ENCODE results near the gene CCNA2.

Gene CCNA2

GRCh38 chr4:121769341-121769740 lies 54.3 kb downstream of the CCNA2 start:
- Histone ChIP-seq H3K27ac (ENCODE audit: low read depth, low read length) (no peak overlapping the region), H3K4me3 (ENCODE audit: low read depth, low read length) (no peak overlapping the region), H3K4me2 (ENCODE audit: low read length) (no peak overlapping the region), H3K23ac (ENCODE audit: low read length) (no peak overlapping the region), H3K4ac (ENCODE audit: low read depth, low read length) (no peak overlapping the region), H3K9ac (ENCODE audit: low read length) (no peak overlapping the region), H2BK12ac (ENCODE audit: low read length) (no peak overlapping the region), H4K91ac (ENCODE audit: low read depth, low read length) (no peak overlapping the region), H2BK5ac (ENCODE audit: low read depth, low read length, poor library complexity) (no peak overlapping the region), H3K36me3 (ENCODE audit: control insufficient read depth in 1 of 2, insufficient read depth in 2 of 2, low read length in 2 of 2) (no peaks in the 10 kb centered on the region), H2AFZ (ENCODE audit: insufficient read depth, low read length, poor library complexity) (no peak overlapping the region), H2BK120ac (ENCODE audit: insufficient read depth, low read length, poor library complexity) (no peak overlapping the region), H3K14ac (ENCODE audit: low read length) (no peak overlapping the region), H3K79me2 (ENCODE audit: control insufficient read depth, insufficient read depth, low read length, poor library complexity) (no peaks in the 10 kb centered on the region), H3K9me3 (ENCODE audit: insufficient read depth, low read depth, low read length) (no peaks in the 10 kb centered on the region), H3K18ac (ENCODE audit: low read length) (no peak overlapping the region), H3K4me1 (ENCODE audit: control insufficient read depth in 1 of 2, insufficient read depth in 2 of 2, low read length in 2 of 2) (peaks cover 5 to 9% of the 10 kb centered on the region in 2 experiments), H3K79me1 (ENCODE audit: low read length) (no peaks in the 10 kb centered on the region), H2AK5ac (ENCODE audit: low read length) (no peak overlapping the region), H4K12ac (ENCODE audit: low read depth, low read length) (no peak overlapping the region), H4K8ac (ENCODE audit: low read depth, low read length) (no peak overlapping the region), H3K27me3 (ENCODE audit: insufficient read depth, low read length) (peaks cover 16% of the 10 kb centered on the region)
- no CpG with 5 or more reads among the region's 2 CpGs for WGBS (ENCODE audit: extremely low coverage, insufficient coverage, insufficient read length)
- DNase-seq, result no peak

GRCh38 chr4:121767166-121767565 lies 56.5 kb downstream of the CCNA2 start:
- Histone ChIP-seq H3K4me2 (ENCODE audit: low read length) (no peak overlapping the region), H3K27ac (ENCODE audit: low read depth, low read length) (no peak overlapping the region), H3K4ac (ENCODE audit: low read depth, low read length) (no peak overlapping the region), H3K4me1 (ENCODE audit: control insufficient read depth in 1 of 2, insufficient read depth in 2 of 2, low read length in 2 of 2) (peaks cover 5 to 9% of the 10 kb centered on the region in 2 experiments), H2AK5ac (ENCODE audit: low read length) (no peak overlapping the region), H3K9me3 (ENCODE audit: insufficient read depth, low read depth, low read length) (no peaks in the 10 kb centered on the region), H3K36me3 (ENCODE audit: control insufficient read depth in 1 of 2, insufficient read depth in 2 of 2, low read length in 2 of 2) (no peaks in the 10 kb centered on the region), H4K91ac (ENCODE audit: low read depth, low read length) (no peak overlapping the region), H3K79me1 (ENCODE audit: low read length) (no peaks in the 10 kb centered on the region), H3K9ac (ENCODE audit: low read length) (no peak overlapping the region), H2BK120ac (ENCODE audit: insufficient read depth, low read length, poor library complexity) (no peak overlapping the region), H2AFZ (ENCODE audit: insufficient read depth, low read length, poor library complexity) (no peak overlapping the region), H3K79me2 (ENCODE audit: control insufficient read depth, insufficient read depth, low read length, poor library complexity) (no peaks in the 10 kb centered on the region), H3K14ac (ENCODE audit: low read length) (no peak overlapping the region), H2BK12ac (ENCODE audit: low read length) (no peak overlapping the region), H2BK5ac (ENCODE audit: low read depth, low read length, poor library complexity) (no peak overlapping the region), H3K4me3 (ENCODE audit: low read depth, low read length) (no peak overlapping the region), H3K18ac (ENCODE audit: low read length) (no peak overlapping the region), H3K27me3 (ENCODE audit: insufficient read depth, low read length) (peaks cover 25% of the 10 kb centered on the region), H3K23ac (ENCODE audit: low read length) (no peak overlapping the region), H4K8ac (ENCODE audit: low read depth, low read length) (no peak overlapping the region), H4K12ac (ENCODE audit: low read depth, low read length) (no peak overlapping the region)
- no CpG with 5 or more reads among the region's 4 CpGs for WGBS (ENCODE audit: extremely low coverage, insufficient coverage, insufficient read length)
- no peak for DNase-seq

All from trophoblast cell (in vitro differentiated cells and primary cell).